Mucosa of descending colon (tissue), 3 donors: ENCODE data around the gene DNTTIP2. TPM values are rescaled to one million over a fixed set of nuclear protein-coding genes. Genes with fewer than 3 reads are reported as not detected.
"Not testable (repeated sequence)": the region's sequence is repeated elsewhere in the genome, so short reads cannot be mapped to it uniquely, and the experiment has no call there.

ENCODE experiments used
- ATAC-seq: fragments of 200-7000 bp; cut with Tn5 transposase; one replicate; pipeline ENCODE4 v1.9.1; 2020; ENCODE audit warnings: mild to moderate bottlenecking, moderate library complexity
- DNase-seq, 3 donors: peaks; one replicate each; pipeline ENCODE4 v3.0.0-alpha.2; 2020
- H3K36me3 ChIP-seq: fragments of 200-600 bp; one replicate; pipeline ENCODE4 v1.8.0; 2021; ENCODE audit warnings: low read depth, mild to moderate bottlenecking
- H3K4me1 ChIP-seq: fragments of 200-600 bp; one replicate; pipeline ENCODE4 v1.8.0; 2021; ENCODE audit warnings: low read depth, mild to moderate bottlenecking
- H3K4me3 ChIP-seq: fragments of 200-600 bp; one replicate; pipeline ENCODE4 v1.8.0; 2021; ENCODE audit warnings: mild to moderate bottlenecking
- H3K9me3 ChIP-seq: fragments of 200-600 bp; one replicate; pipeline ENCODE4 v1.8.0; 2021; ENCODE audit warnings: mild to moderate bottlenecking
- CTCF ChIP-seq: fragments of 200-600 bp; IDR thresholded peaks from one replicate; pipeline ENCODE4 v1.8.0; 2022; ENCODE audit warnings: antibody characterized with exemption, mild to moderate bottlenecking
- intact Hi-C, 2 donors: fragments of 100-400 bp; cut with DNase I in 1 of 2; cut with micrococcal nuclease in 1 of 2; formaldehyde crosslinking; loops; one replicate each; pipeline versions ENCODE4 v1.11.0 to v1.11.1; 2022; cut with DNase I, micrococcal nuclease
- total RNA-seq, 3 donors: library from RNA; stranded (reverse); fragmentation: NEBNext Ultra II Directional in 2 of 3; extraction: Animal tissue kit (Norgen Biotek cat#: 25700) in 2 of 3; gene quantifications; one replicate each; pipeline versions ENCODE4 v1.2.1 to v1.2.4, GENCODE V29; 2021 to 2023
- donor health status: DM: no; HTN: no; CAD: no; lungs with moderate emphysema.
- donor health status: DM: no; HTN: no; CAD: no.
- donor health status: DM: no; HTN: yes; CAD: no.

DNTTIP2 gene
- total RNA-seq, 3 donors from 2014 or later, result 29.0 to 52.7 (median 29.5) TPM

GRCh38 chr1:93874025-93874651 lies 4.9 kb downstream of the DNTTIP2 start:
- no peaks in the 10 kb centered on the region for H3K9me3 ChIP-seq
- DNase-seq (no peak), ATAC-seq (peak; percentile 19)
- intact Hi-C loops, result no loop called here
- peaks cover 19% of the 10 kb centered on the region for H3K4me1 ChIP-seq
- no peak for TF ChIP-seq CTCF
- H3K4me3 ChIP-seq, result no peak overlapping the region
- H3K36me3 ChIP-seq, result peaks cover 7% of the 10 kb centered on the region

DNA sequence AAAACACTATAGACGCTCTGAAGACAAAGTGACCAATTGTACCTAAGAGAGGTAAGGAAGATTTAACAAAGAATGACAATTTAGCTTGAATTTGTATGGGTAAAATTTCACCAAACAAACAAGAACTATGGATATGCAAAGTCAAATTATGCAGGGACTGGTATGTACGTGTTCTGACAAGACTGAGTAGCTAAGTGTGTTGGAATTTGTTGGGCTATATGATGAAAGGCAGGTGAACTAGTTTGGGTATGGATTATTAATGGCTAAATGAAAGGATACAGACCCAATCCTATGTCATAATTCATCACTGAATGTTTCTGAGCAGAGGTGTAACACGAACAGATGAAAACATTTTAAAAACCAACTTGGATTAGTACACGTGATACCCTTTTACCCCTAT lies 7.6 kb downstream of the DNTTIP2 start:
- H3K4me3 ChIP-seq, result no peak overlapping the region
- peaks cover 7% of the 10 kb centered on the region for H3K36me3 ChIP-seq
- intact Hi-C loops, result no loop called here
- DNase-seq, result no peak
- H3K4me1 ChIP-seq, result peaks cover 5% of the 10 kb centered on the region
- no peaks in the 10 kb centered on the region for H3K9me3 ChIP-seq
- ATAC-seq, result no peak
- TF ChIP-seq CTCF, result no peak

DNA sequence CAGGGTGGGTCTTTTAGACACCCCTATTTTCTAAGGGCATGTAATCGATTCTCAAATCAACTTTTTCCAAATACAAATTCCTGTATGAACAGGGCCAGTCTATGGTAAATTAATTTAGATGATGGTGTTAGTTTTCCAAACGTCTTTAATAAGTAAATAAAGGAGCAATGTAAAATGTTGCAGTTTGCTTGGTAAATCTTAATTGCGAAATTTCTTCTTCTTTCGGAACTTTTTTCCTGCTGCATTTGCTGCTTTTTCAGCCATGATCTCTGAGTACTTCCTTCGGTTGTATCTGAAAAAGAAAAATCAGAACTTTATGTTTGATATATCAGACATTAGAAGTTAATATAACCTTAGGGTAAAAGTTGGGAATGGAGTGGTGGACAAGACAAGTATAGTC lies 9.4 kb downstream of the DNTTIP2 start:
- no peak for TF ChIP-seq CTCF
- H3K36me3 ChIP-seq, result peaks cover 7% of the 10 kb centered on the region
- intact Hi-C loops, result no loop called here

DNA sequence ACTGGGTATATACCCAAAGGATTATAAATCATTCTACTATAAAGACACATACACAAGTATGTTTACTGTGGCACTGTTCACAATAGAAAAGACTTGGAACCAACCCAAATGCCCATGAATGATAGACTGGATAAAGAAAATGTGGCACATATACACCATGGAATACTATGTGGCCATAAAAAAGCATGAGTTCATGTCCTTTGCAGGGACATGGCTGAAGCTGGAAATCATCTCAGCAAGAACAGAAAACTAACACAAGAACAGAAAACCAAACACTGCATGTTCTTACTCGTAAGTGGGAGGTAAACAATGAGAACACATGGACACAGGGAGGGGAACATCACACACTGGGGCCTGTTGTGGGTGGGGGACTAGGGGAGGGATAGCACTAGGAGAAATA lies 10.5 kb downstream of the DNTTIP2 start:
- H3K4me3 ChIP-seq, H3K4me1 ChIP-seq, H3K9me3 ChIP-seq, DNase-seq, ATAC-seq, H3K36me3 ChIP-seq, intact Hi-C loops: not testable (repeated sequence)

More for the DNA sequence above, 9.4 kb downstream of the DNTTIP2 start:
- ATAC-seq (no peak), DNase-seq (no peak)
- no peak overlapping the region for H3K4me3 ChIP-seq
- H3K9me3 ChIP-seq, result no peaks in the 10 kb centered on the region
- H3K4me1 ChIP-seq, result no peaks in the 10 kb centered on the region

DNA sequence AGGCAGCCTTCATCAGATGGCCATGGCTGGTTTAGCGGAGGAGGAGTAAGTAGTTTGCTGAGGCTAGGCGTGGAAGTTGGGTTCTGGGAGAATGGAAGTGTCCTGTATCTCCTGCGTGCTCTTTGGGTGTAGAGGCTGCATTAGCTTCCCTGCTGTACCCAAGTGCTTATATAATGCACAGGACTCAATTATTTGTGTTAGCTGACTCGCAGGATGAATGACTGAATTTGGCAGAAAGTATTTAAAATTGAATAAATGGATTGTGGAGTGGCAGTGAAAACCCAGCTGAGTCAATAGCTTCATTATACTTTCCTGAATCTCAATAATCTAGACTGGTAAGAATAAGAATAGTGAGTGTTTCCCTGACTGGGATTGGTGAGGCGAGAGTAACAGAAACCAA lies 13.8 kb downstream of the DNTTIP2 start:
- DNase-seq (no peak), ATAC-seq (no peak)
- no peak for TF ChIP-seq CTCF
- Histone ChIP-seq H3K36me3 (no peaks in the 10 kb centered on the region), H3K4me1 (no peaks in the 10 kb centered on the region), H3K9me3 (no peaks in the 10 kb centered on the region), H3K4me3 (no peak overlapping the region)
- intact Hi-C loops, result no loop called here

DNA sequence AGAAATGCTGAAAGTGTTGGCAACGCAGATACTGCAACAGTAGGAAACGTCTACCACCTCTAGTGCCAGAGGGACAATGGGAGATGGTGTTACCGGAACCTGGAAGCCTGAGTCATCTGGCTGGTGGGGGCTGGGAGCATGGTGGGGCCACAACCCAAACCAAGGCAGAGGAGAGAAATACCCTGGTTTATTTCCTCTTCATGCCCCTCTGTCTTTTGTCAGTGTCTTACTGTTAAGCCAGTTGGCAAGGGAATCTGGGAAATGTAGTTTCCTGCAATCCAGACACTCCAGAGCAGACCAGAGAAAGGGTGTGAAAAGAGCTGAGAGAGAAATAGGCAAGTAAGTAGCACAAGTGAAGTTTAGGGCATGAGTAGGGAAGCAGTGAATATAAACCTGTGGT lies 14.8 kb downstream of the DNTTIP2 start:
- no peaks in the 10 kb centered on the region for H3K9me3 ChIP-seq
- H3K4me1 ChIP-seq, result no peaks in the 10 kb centered on the region
- H3K4me3 ChIP-seq, result no peak overlapping the region
- DNase-seq (no peak), ATAC-seq (no peak)
- intact Hi-C loops, result no loop called here
- H3K36me3 ChIP-seq, result no peaks in the 10 kb centered on the region
- TF ChIP-seq CTCF, result no peak

- intact Hi-C loops, H3K36me3 ChIP-seq, ATAC-seq, DNase-seq, H3K4me3 ChIP-seq, H3K4me1 ChIP-seq, H3K9me3 ChIP-seq: not testable (repeated sequence)
Measured at GRCh38 chr1:93857653-93858052, 21.4 kb downstream of the DNTTIP2 start.

DNA sequence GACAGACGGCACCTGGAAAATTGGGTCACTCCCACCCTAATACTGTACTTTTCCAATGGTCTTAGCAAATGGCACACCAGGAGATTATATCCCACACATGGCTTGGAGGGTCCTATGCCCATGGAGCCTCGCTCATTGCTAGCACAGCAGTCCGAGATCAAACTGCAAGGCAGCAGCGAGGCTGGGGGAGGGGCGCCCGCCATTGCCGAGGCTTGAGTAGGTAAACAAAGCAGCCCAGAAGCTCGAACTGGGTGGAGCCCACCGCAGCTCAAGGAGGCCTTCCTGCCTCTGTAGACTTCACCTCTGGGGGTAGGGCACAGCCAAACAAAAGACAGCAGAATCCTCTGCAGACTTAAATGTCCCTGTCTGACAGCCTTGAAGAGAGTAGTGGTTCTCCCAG lies 23.0 kb downstream of the DNTTIP2 start:
- H3K9me3 ChIP-seq, H3K36me3 ChIP-seq, H3K4me3 ChIP-seq, ATAC-seq, intact Hi-C loops, H3K4me1 ChIP-seq, DNase-seq: not testable (repeated sequence)
